GM21723 (cell line): ENCODE measurements around the gene CHD5.

ENCODE experiments used
- ATAC-seq: cut with Tn5 transposase; IDR thresholded peaks from one replicate; pipeline ENCODE4 v1.9.1; 2021; ENCODE audit warnings: mild to moderate bottlenecking, moderate library complexity; ENCODE audit not compliant: unreplicated experiment

The CHD5 gene

DNA sequence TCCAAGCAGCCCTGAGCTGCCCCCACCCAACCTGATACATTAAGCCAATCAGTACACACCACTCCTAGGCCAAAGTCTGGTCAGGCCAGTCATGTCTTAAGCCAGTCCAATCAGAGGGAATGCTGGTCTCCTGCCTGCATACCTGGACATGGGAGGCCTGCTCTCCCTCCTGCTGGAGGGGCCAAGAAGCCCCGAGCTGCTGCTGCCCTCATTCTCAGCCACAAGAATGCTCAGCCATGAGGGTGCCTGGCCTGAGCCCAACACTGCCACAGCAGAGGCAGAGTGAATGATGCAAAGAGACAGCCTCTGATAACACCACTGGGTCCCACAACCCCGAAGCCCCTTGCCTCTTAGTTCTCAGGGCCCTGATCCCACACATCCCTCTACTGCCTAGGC lies 23.0 kb downstream of the CHD5 start:
- ATAC-seq, result no peak

GRCh38 chr1:6154525-6155319 lies 25.4 kb downstream of the CHD5 start:
- no peak for ATAC-seq

GRCh38 chr1:6152882-6153281 lies 27.2 kb downstream of the CHD5 start:
- no peak for ATAC-seq

GRCh38 chr1:6152181-6152580 lies 27.9 kb downstream of the CHD5 start:
- no peak for ATAC-seq

GRCh38 chr1:6151291-6151822 lies 28.8 kb downstream of the CHD5 start:
- no peak for ATAC-seq

- no peak for ATAC-seq
Observed at GRCh38 chr1:6150006-6150938, 29.8 kb downstream of the CHD5 start.

DNA sequence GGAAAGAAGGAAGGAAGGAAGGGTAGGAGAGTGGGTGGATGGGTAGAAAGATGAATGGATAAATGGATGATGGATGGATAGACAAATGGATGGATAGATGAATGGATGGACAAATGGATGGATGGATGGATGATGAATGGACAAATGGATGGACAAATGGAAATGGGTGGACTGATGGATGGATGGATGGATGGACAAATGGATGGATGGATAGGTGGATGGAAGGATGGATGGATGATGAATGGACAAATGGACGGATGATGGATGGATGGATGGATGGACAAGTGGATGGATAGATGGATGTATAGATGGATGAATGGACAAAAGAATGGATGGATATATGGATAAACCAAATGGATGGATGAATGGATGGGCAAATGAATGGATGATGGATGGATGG lies 30.5 kb downstream of the CHD5 start:
- ATAC-seq, result no peak

DNA sequence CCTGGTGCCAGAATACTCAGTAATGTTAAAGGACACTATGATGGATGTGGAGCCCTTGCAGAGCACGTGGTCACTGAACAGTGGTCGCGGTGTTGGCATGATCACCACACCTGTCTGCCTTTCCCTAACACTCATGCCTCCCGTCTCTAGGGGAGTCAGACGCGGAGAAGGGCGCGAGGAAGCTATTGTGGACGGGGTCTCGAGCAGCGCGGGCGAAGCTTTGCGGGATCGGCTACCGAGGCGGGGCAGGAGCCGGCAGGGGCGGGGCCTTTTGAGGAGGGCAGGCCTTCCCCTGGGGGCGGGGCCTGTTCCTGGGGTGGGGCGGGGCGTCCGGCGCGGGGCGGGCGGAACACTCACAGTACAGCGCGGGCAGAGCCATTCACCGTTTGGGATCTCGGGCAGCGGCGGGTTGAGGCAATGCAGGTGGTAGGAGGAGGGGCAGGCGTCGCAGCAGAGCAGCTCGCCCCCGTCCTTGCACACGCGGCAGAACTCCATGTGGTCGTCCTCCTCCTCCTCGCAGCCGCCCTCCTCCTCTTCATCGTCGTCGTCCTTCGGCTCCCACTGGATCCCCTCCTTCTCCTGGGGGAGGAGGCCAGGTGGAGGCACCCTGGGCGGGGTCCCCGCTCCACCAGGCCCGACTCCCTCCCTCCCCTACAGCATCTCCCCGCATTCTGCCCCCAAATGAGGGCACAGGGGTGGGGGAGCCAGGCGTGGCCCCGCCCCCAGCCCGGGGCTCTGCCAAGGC lies 31.5 kb downstream of the CHD5 start:
- no peak for ATAC-seq

DNA sequence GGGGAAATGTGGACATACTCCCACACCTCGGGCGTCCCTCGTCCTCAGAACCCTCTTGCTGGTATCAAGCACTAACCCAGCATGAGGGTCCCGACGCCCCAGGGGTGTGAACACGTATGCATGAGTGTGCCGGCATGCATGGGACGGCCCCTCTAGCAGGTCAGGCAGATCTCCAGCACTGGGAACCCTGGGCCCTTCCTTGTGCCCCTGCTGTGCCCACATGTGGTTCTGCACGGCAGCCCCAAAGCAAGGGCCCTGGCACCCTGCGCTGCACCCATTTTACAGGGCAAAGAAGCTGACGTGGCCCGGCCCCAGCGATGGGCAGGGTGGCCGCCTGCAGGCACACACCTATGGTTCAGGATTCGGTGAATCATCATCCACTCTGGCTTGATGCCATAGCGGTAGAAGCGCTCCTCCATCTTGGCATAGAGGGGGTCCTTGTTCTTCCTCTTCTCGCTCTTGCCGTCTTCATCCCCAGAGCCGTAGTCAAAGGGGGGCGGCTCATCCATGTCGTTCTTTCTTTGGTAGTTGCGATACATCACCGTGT lies 34.2 kb downstream of the CHD5 start:
- no peak for ATAC-seq

GRCh38 chr1:6145396-6145750 lies 34.7 kb downstream of the CHD5 start:
- ATAC-seq, result no peak

GRCh38 chr1:6144647-6145395 lies 35.3 kb downstream of the CHD5 start:
- ATAC-seq, result no peak

DNA sequence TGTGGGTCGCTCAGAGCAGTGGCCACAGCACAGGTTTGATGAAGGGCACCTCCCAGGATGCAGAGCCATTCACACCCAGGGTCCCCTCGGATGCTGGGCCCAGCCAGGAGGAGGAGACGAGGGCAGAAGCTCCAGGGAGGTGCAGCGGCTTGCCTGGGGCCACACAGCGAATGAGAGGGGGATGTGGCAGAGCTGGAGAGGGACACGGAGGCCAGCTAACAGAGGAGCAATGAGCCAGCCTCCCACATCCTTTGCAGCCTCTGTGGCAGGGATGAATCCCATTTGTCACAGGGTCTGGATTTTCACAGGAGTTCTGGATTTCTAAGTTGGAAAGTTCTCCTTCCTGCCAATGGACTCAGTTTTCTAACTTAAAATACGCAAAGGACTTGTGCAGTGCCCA lies 35.9 kb downstream of the CHD5 start:
- ATAC-seq, result no peak

GRCh38 chr1:6143395-6143794 lies 36.7 kb downstream of the CHD5 start:
- no peak for ATAC-seq

GRCh38 chr1:6142734-6143133 lies 37.4 kb downstream of the CHD5 start:
- no peak for ATAC-seq

GRCh38 chr1:6142036-6142621 lies 38.0 kb downstream of the CHD5 start:
- no peak for ATAC-seq

DNA sequence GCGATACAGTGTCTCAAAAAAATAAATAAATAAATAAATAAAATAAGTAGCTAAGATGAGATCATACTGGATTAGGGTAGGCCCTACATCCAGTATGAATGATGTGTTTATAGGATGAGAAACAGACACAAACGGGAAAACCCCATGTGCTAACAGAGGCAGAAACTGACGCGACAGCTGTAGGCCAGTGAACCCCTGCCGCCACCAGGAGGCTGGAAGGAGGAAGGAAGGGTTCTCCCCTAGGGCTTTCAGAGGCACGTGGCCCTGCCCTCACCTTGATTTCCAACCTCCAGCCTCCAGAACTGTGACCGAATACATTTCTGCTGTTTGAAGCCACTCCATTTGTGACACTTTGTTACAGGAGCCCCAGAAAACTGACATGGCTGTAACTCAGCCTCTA lies 38.5 kb downstream of the CHD5 start:
- ATAC-seq, result no peak

DNA sequence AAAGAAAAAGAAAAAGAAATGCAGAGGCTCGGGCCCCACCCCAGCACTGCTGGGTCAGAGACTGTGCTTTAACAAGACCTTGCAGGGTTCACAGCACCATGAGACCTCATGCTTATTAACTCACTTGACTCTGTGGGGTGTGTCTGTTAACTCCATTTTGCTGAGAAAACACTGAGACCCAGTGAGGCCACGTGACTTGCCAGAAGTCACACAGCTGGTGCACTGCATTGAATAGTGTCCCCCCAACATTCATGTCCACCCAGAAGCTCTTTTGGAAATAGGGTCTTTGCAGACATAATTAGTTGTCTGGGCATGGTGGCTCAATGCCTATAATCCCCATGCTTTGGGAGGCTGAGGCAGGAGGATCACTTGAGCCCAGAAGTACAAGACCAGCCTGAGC lies 39.7 kb downstream of the CHD5 start:
- no peak for ATAC-seq

GRCh38 chr1:6137758-6138157 lies 42.4 kb downstream of the CHD5 start:
- ATAC-seq, result no peak

- ATAC-seq, result no peak
Observed at GRCh38 chr1:6136516-6137220, 43.5 kb downstream of the CHD5 start.
